ENCODE data around the gene PRKD1. TPM values are rescaled to one million over a fixed set of nuclear protein-coding genes. Genes with fewer than 3 reads are reported as not detected.

PRKD1 gene
- total RNA-seq, 1 donor from 2014 or later = 0.23 TPM

DNA sequence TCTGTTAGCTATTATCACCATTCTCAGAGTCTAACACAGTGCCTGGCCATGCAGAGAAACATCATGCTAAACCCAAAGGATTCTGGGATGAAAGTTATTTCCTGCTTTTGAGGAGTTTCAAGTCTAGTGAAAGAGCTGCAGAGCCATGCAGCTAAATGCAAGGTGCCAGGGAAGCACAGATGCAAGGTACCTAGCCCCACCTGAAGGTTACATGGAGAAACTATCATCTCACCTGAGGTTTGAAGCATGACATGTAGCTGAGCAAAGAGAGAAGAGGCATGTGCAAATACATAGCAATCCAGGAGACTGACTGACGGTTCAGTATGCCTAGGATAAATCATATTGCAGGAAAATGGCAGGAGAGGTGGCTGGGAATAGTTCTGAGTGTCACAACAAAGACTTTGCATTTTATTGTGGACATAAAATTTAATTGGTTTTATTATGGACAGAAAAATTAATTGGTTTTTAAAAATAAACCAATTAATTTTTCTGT, 170.4 kb downstream of the PRKD1 start:
- no peaks in the 10 kb centered on the region for H3K9me3 Mint-ChIP-seq

DNA sequence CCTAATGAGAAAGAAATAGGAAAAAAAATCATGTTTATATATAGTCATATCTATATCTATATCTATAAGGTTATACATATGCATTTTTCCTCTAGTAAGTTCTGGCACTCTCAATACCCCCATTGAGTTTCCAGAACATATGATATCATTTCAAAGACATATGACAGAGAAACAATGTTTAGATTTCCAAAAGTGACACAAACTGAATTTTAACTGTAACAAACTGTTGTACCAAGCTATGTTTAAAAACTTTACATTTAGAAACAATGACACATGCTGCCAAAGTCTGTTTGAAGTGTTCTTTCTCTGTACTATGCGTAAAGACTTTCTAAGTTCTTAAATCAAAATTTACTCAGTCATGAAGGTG, 171.6 kb downstream of the PRKD1 start:
- Mint-ChIP-seq H3K36me3 (ENCODE audit: low read depth) (no peaks in the 10 kb centered on the region), H3K4me1 (ENCODE audit: low read depth) (no peaks in the 10 kb centered on the region), H3K9me3 (peaks cover 1% of the 10 kb centered on the region), H3K27me3 (ENCODE audit: insufficient read depth) (no peaks in the 10 kb centered on the region), H3K27ac (no peak overlapping the region), H3K4me3 (no peak overlapping the region)
- intact Hi-C loops (cut with micrococcal nuclease) = no loop called here
- DNase-seq (ENCODE audit: low spot score) = no peak

More for the DNA sequence above, 170.4 kb downstream of the PRKD1 start:
- no peak overlapping the region for H3K4me3 Mint-ChIP-seq
- no peak overlapping the region for H3K27ac Mint-ChIP-seq
- no peaks in the 10 kb centered on the region for H3K36me3 Mint-ChIP-seq (ENCODE audit: low read depth)
- intact Hi-C loops (cut with micrococcal nuclease) = no loop called here
- H3K4me1 Mint-ChIP-seq (ENCODE audit: low read depth) = no peaks in the 10 kb centered on the region
- no peaks in the 10 kb centered on the region for H3K27me3 Mint-ChIP-seq (ENCODE audit: insufficient read depth)
- DNase-seq (ENCODE audit: low spot score) = no peak

DNA sequence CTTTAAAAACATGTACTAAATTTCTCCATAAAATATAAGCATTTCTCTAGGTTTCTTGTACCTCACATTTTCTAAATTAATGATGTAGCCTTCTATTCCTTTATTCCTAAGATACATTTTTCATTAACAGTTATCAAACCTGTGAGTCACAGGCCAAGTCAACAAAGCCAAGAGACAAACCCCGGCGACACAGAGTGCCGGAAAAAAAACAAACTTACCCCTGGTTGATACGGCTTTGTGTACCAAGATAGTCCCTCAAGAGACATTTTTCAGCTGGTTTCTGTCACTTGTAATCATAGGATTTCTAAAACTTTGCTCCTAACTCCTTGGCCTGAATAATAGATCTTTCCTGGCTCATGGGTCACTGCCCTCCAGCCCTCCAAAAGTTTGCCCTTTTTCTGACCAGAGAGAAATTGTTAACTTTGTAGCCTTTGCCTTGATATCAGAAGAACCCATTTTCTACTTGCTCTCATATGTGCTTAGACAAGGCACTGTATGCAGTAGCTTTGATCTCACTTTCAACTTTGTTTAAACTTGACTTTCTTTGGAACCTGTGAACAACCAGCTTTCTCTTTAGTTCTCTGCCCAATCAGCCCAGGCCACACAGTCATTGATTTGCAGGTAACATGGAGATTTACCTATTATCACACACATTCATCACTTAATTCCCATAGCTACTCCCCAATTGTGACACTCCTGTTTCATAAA, 172.2 kb downstream of the PRKD1 start:
- no peaks in the 10 kb centered on the region for H3K27me3 Mint-ChIP-seq (ENCODE audit: insufficient read depth)
- no peak for DNase-seq (ENCODE audit: low spot score)
- peaks cover 4% of the 10 kb centered on the region for H3K9me3 Mint-ChIP-seq
- no peak overlapping the region for H3K27ac Mint-ChIP-seq
- no peak overlapping the region for H3K4me3 Mint-ChIP-seq
- no peaks in the 10 kb centered on the region for H3K4me1 Mint-ChIP-seq (ENCODE audit: low read depth)
- intact Hi-C loops (cut with micrococcal nuclease) = no loop called here
- H3K36me3 Mint-ChIP-seq (ENCODE audit: low read depth) = no peaks in the 10 kb centered on the region

DNA sequence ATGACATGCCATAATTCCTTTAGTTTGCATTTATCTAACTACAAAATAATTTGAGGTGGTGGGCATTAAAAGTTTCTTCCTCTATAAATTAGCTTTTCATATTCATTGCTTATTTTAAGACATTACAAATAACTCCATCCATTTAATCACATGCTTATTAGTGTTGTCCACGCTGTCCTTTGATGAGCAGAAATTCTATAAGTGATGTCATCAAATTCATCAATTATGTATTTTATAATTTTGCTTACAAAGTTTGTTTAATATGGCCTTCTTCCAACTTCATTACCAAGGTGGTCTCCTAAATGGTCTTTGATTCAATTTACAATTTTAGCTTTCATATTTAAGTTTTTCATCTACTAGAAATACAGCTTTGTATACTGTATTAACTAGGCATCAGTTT, 173.5 kb downstream of the PRKD1 start:
- Mint-ChIP-seq H3K27me3 (ENCODE audit: insufficient read depth) (no peaks in the 10 kb centered on the region), H3K27ac (no peak overlapping the region), H3K36me3 (ENCODE audit: low read depth) (no peaks in the 10 kb centered on the region), H3K4me3 (no peak overlapping the region), H3K9me3 (peaks cover 4% of the 10 kb centered on the region), H3K4me1 (ENCODE audit: low read depth) (no peaks in the 10 kb centered on the region)
- DNase-seq (ENCODE audit: low spot score) = no peak
- intact Hi-C loops (cut with micrococcal nuclease) = no loop called here

DNA sequence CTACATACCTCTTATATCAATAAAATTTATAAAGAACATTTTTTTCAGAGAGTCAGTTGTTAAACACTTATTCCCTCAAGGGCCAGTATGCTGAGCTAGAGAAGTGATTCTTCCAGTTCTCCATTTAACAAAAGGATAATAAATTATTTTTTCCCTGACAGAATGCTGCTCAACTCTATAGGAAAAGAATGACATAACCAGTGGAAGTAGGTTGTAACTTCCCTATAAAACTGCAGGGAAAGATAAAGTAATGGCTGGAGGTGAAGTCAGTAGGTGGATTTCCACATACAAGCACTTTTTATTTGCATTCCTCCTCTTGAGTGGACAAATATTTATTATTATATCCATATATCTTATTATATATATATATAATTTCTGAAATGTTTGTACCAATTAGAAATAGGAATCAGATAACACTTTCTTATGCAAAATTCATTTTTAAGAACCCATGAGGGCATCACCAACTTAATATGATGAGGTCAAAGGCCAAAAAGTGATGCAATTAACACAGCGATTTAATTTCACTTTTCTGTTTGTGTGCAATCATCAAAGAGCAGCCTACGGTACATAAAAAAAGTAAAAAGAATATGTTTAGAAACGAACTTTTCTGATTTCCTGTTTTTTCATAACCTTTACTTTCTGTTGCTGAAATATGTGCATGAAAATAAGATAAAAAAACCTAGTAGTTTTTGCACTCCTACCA, 175.3 kb downstream of the PRKD1 start:
- no peak for DNase-seq (ENCODE audit: low spot score)
- Mint-ChIP-seq H3K27me3 (ENCODE audit: insufficient read depth) (no peaks in the 10 kb centered on the region), H3K9me3 (peaks cover 4% of the 10 kb centered on the region), H3K36me3 (ENCODE audit: low read depth) (no peaks in the 10 kb centered on the region), H3K4me3 (no peak overlapping the region), H3K27ac (no peak overlapping the region), H3K4me1 (ENCODE audit: low read depth) (no peaks in the 10 kb centered on the region)
- intact Hi-C loops (cut with micrococcal nuclease) = no loop called here

DNA sequence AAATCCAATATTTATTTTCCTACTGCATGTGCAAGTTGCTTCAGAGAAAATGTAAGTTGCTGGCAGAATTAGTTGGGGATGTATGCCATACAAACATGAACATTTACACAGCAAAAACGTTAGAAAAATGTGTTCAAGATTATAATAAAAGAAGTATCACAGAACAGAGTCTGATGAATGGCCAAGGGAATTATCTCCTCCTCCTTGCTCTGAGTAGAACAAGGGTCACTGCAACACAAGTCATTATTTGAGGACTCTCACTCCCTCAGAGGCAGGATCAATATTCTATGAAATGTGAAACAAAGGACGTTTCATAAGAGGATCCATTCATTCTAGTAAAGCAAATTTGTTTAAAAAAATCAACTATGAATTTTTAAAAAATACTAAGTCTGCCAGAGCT, 177.8 kb downstream of the PRKD1 start:
- H3K9me3 Mint-ChIP-seq = peaks cover 7% of the 10 kb centered on the region
- no peaks in the 10 kb centered on the region for H3K4me1 Mint-ChIP-seq (ENCODE audit: low read depth)
- no peak overlapping the region for H3K4me3 Mint-ChIP-seq
- no peak for DNase-seq (ENCODE audit: low spot score)
- no peaks in the 10 kb centered on the region for H3K27me3 Mint-ChIP-seq (ENCODE audit: insufficient read depth)
- intact Hi-C loops (cut with micrococcal nuclease) = no loop called here
- no peaks in the 10 kb centered on the region for H3K36me3 Mint-ChIP-seq (ENCODE audit: low read depth)
- no peak overlapping the region for H3K27ac Mint-ChIP-seq

DNA sequence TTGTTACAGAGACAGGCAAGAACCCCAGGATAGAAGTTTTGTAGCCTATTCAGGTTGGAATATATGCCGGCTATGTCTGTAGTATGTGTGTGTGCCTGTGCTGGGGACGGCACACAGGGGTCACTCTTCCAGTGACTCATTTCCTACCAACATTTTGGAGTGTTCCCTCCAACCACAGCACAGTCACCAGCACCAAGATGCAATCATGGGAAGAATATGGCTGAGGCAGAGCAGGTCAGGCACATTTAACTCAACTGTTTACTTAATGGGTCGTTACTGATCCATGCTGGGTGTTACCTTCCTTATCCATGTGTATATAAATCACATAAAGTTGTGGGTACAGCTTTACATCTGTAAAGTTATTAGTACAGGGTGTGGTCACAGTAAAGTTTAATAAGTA, 178.3 kb downstream of the PRKD1 start:
- H3K4me1 Mint-ChIP-seq (ENCODE audit: low read depth) = no peaks in the 10 kb centered on the region
- DNase-seq (ENCODE audit: low spot score) = no peak
- no peaks in the 10 kb centered on the region for H3K36me3 Mint-ChIP-seq (ENCODE audit: low read depth)
- intact Hi-C loops (cut with micrococcal nuclease) = no loop called here
- H3K9me3 Mint-ChIP-seq = peaks cover 9% of the 10 kb centered on the region
- no peak overlapping the region for H3K27ac Mint-ChIP-seq
- H3K27me3 Mint-ChIP-seq (ENCODE audit: insufficient read depth) = no peaks in the 10 kb centered on the region
- no peak overlapping the region for H3K4me3 Mint-ChIP-seq

DNA sequence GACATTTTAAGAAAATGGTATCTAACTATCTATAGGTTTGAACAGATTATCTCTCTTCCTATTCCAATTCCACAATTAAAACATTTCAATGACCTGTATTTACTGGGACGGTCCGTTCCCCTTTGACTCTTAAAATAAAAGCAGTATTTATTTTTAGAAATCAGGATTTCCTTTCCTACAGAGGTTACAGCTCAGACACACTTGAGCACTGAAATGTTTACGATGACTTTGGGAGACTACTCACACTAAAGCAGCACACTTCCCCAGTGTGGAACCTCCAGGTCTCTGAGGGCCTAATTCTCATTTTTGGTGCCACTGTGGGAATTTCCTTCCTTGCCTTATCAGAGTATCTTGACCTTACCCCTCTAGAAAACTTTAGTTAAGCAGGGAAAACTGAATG, 181.8 kb downstream of the PRKD1 start:
- no peaks in the 10 kb centered on the region for H3K36me3 Mint-ChIP-seq (ENCODE audit: low read depth)
- no peaks in the 10 kb centered on the region for H3K27me3 Mint-ChIP-seq (ENCODE audit: insufficient read depth)
- H3K9me3 Mint-ChIP-seq = peaks cover 13% of the 10 kb centered on the region
- H3K4me1 Mint-ChIP-seq (ENCODE audit: low read depth) = no peaks in the 10 kb centered on the region
- intact Hi-C loops (cut with micrococcal nuclease) = no loop called here
- H3K27ac Mint-ChIP-seq = no peak overlapping the region
- no peak for DNase-seq (ENCODE audit: low spot score)
- H3K4me3 Mint-ChIP-seq = no peak overlapping the region

DNA sequence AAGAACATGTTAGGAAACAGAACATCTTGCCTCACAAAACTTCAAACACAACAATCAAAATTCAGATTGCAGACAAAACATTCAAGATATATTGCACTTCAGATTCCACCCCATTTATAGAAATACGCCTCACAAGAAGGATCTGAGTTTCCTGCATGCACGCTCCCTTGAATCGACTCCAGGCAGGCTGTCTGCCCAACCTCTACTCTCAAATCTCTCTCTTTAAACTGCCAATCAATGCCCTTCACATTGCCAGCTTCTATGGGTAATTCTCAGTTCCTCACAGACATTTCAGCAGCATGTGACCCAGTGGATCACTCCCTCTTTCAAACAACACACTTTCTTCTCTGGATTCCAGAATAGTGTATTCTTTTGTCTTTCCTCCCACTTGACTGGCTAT, 184.1 kb downstream of the PRKD1 start:
- no peaks in the 10 kb centered on the region for H3K4me1 Mint-ChIP-seq (ENCODE audit: low read depth)
- no peaks in the 10 kb centered on the region for H3K27me3 Mint-ChIP-seq (ENCODE audit: insufficient read depth)
- DNase-seq (ENCODE audit: low spot score) = no peak
- H3K27ac Mint-ChIP-seq = no peak overlapping the region
- intact Hi-C loops (cut with micrococcal nuclease) = no loop called here
- H3K36me3 Mint-ChIP-seq (ENCODE audit: low read depth) = no peaks in the 10 kb centered on the region
- H3K4me3 Mint-ChIP-seq = no peak overlapping the region
- H3K9me3 Mint-ChIP-seq = peaks cover 13% of the 10 kb centered on the region

DNA sequence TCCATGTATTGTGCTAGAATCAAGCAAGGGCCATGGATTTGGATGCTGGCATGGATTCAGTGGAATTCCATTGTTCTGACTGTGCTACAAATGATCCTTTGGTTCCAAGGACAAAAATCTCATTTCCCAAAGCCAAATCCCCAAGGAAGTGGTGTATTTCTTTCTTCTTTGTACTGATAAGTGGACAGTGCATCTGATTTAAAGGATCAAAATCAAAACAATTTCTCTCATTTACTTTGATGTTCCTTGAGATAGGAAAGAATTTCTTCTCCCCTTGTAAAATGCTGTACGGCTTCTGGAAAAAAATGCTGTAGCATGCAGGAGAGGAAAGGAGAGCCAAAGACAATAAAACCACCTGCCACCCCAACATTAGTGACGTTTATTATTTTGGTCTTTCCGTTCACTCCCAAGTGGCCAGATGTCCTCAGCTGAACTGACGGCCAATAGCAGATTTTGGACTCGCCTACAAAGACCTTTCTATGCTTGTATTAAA, 185.7 kb downstream of the PRKD1 start:
- no peak overlapping the region for H3K27ac Mint-ChIP-seq

DNA sequence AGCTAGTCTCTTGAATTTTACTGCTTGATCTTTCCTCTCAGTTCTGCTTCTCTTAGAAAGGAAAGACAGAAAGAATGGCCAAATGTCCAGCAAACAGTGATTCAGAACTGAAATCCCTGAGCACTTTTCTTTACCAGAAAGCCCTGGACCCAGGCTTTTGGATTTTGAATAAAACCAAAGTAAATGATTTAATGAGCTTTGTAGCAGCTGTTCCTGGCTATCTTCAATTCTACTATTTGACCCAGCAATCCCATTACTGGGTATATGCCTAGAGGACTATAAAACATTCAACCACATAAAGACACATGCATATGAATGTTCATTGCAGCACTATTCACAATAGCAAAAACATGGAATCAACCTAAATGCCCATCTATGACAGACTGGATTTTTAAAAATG, 187.2 kb downstream of the PRKD1 start:
- H3K4me3 Mint-ChIP-seq = no peak overlapping the region
- no peaks in the 10 kb centered on the region for H3K36me3 Mint-ChIP-seq (ENCODE audit: low read depth)
- peaks cover 24% of the 10 kb centered on the region for H3K9me3 Mint-ChIP-seq
- H3K27me3 Mint-ChIP-seq (ENCODE audit: insufficient read depth) = no peaks in the 10 kb centered on the region
- no peaks in the 10 kb centered on the region for H3K4me1 Mint-ChIP-seq (ENCODE audit: low read depth)
- intact Hi-C loops (cut with micrococcal nuclease) = no loop called here
- DNase-seq (ENCODE audit: low spot score) = no peak
- no peak overlapping the region for H3K27ac Mint-ChIP-seq

More for the DNA sequence above, 185.7 kb downstream of the PRKD1 start:
- intact Hi-C loops (cut with micrococcal nuclease) = no loop called here
- H3K9me3 Mint-ChIP-seq = peaks cover 24% of the 10 kb centered on the region
- no peak overlapping the region for H3K4me3 Mint-ChIP-seq
- DNase-seq (ENCODE audit: low spot score) = no peak
- no peaks in the 10 kb centered on the region for H3K27me3 Mint-ChIP-seq (ENCODE audit: insufficient read depth)
- no peaks in the 10 kb centered on the region for H3K36me3 Mint-ChIP-seq (ENCODE audit: low read depth)
- H3K4me1 Mint-ChIP-seq (ENCODE audit: low read depth) = no peaks in the 10 kb centered on the region

DNA sequence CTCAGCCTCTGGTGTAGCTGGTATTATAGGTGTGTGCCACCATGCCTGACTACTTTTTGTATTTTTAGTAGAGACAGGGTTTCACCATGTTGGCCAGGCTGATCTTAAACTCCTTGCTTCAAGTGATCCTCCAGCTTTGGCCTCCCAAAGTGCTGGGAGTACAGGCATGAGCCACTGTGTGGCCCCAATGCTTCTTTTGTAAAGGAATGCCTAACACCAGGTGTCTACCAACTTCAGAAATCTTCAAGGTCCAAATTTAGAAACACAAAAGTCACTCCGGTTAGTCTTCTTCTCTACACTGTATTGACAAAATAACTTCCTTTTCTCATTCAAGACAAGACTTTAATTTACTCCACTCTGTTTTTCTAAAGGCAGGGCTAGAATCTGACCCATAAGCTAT, 188.7 kb downstream of the PRKD1 start:
- H3K4me3 Mint-ChIP-seq = no peak overlapping the region
- intact Hi-C loops (cut with micrococcal nuclease) = no loop called here

DNA sequence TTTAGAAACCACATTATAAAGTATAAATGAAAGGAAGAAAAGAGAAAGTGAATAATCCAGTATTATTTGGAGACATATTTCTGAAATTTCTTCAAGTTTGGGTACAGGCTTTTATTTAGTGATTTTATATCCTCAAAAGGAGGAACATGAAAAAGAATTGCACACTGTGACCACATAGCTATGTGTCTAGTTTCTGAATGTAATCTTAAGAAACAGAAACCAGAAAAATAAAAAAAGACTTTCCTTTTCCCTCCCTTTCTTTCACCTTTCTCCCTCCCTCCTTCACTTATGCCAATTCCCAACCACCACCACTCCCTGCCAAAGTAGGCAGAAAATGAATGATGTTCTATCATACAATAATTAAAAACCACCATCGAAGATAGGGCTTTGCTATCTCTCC, 189.6 kb downstream of the PRKD1 start:
- Mint-ChIP-seq H3K27ac (no peak overlapping the region), H3K9me3 (peaks cover 12% of the 10 kb centered on the region), H3K27me3 (ENCODE audit: insufficient read depth) (no peaks in the 10 kb centered on the region), H3K36me3 (ENCODE audit: low read depth) (no peaks in the 10 kb centered on the region), H3K4me3 (no peak overlapping the region), H3K4me1 (ENCODE audit: low read depth) (no peaks in the 10 kb centered on the region)
- no peak for DNase-seq (ENCODE audit: low spot score)
- intact Hi-C loops (cut with micrococcal nuclease) = no loop called here

More for the DNA sequence above, 188.7 kb downstream of the PRKD1 start:
- Mint-ChIP-seq H3K9me3 (peaks cover 17% of the 10 kb centered on the region), H3K4me1 (ENCODE audit: low read depth) (no peaks in the 10 kb centered on the region), H3K27me3 (ENCODE audit: insufficient read depth) (no peaks in the 10 kb centered on the region), H3K27ac (no peak overlapping the region), H3K36me3 (ENCODE audit: low read depth) (no peaks in the 10 kb centered on the region)
- DNase-seq (ENCODE audit: low spot score) = no peak

Data from activated T-helper 1 cell treated with anti-CD3 and anti-CD28 coated beads, Interleukin-12 subunit alpha, Interleukin-12 subunit beta, Interleukin-2, Interleukin-4 antibody, amounts not matched to agents 30 ng/mL and 10 ng/mL and 1 ng/mL, durations not matched to agents 14 hours and 24 hours and 36 hours (primary cell).